ENCODE measurements around the gene FAAP20.

DNA sequence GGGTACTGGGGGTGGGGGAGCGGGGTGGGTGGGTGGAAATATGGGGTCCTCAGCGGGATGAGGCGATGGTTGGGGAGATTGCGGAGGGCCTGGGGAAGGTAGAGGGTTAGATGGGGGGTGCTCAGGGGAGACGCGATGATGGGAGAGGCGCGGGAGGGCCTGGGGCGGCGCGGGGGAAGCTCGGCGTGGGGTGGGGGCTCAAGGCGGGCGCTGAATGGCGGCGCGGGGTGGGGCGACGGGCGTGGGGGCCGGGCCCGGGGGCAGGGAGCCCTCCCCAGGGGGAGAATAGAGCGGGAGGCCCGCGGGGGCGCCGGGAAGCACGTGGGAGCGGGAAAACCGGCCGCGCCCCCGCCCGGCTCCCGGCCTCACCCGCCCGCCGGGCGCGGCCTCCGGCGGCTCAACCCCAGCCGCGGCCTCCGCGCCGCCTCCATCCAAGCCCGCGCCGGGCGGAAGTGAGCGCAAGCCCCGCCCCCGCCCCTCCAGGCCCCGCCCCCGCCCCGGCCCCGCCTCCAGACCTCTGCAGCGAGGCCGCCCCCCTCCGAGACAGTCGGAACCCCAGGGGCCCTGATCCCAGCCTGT is at the start of gene FAAP20:
- TF ChIP-seq, protein P1, sequence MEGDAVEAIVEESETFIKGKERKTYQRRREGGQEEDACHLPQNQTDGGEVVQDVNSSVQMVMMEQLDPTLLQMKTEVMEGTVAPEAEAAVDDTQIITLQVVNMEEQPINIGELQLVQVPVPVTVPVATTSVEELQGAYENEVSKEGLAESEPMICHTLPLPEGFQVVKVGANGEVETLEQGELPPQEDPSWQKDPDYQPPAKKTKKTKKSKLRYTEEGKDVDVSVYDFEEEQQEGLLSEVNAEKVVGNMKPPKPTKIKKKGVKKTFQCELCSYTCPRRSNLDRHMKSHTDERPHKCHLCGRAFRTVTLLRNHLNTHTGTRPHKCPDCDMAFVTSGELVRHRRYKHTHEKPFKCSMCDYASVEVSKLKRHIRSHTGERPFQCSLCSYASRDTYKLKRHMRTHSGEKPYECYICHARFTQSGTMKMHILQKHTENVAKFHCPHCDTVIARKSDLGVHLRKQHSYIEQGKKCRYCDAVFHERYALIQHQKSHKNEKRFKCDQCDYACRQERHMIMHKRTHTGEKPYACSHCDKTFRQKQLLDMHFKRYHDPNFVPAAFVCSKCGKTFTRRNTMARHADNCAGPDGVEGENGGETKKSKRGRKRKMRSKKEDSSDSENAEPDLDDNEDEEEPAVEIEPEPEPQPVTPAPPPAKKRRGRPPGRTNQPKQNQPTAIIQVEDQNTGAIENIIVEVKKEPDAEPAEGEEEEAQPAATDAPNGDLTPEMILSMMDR (conservative IDR thresholded peaks at IDR 0.05; ENCODE audit: low read depth, low read length), result no peak
- TF ChIP-seq EZH2phosphoT487 (IDR thresholded peaks at IDR 0.05; ENCODE audit: borderline replicate concordance, low read length), result no peak

Measured in PC-3 (cell line).